ENCODE data around the gene ONECUT2.
A peak's percentile ranks its signal among the peaks of the same experiment; 100 is the strongest.
"Not testable (repeated sequence)": the region's sequence is repeated elsewhere in the genome, so short reads cannot be mapped to it uniquely, and the experiment has no call there.

ONECUT2 gene

DNA sequence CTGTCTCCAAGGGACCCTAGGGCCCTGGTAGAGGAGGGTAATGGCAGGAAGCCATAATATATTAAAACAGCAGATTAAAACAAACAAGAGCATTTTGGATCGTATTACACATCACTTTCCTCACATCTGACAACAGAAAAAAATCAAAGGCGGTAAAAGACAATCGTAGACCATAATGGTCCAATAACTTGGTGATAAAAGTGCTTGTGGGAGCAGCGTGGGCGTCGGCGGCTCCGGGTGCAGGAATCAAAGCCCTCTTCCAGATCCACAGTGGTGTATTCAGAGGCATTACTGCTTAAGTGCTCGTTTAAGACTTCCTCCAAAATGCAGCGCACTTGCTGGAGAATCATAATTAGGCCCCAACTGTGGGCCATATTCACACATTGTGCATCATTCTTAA, 83.4 kb downstream of the ONECUT2 start:
- no peak overlapping the region for H3K27ac ChIP-seq
- no peak overlapping the region for H3K4me3 ChIP-seq

DNA sequence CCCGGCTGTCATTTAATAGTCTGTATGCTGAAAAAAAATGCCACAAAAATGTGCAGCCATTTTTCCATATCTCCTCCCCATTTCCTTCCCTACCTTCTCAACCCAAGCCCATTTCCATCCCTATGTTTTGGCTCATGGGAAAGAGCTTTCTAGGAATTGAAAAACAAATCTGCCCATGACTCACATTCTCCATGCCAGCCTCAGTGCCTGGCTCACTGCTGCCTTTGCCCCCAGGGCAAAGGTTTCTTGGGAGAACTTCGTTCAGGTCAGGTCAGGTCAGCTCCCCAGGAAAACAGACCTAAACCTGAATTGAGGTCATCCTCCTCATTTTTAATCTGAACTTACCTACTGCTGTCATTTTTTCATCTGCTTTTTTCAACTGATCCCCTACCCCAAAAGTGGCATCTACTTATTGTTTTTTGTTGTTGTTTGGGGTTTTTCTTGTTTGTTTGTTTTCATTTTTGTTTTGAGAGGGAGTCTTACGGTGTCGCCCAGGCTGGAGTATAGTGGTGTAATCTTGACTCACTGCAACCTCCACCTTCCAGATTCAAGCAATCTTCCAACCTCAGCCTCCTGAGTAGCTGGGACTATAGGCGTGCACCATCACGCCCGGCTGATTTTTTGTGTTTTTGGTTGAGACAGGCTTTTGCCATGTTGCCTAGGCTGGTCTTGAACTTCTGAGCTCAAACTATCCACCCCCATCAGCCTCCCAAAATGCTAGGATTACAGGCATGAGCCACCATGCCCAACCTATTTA, 84.7 kb downstream of the ONECUT2 start:
- H3K27ac ChIP-seq, result no peak overlapping the region
- no peak overlapping the region for H3K4me3 ChIP-seq

DNA sequence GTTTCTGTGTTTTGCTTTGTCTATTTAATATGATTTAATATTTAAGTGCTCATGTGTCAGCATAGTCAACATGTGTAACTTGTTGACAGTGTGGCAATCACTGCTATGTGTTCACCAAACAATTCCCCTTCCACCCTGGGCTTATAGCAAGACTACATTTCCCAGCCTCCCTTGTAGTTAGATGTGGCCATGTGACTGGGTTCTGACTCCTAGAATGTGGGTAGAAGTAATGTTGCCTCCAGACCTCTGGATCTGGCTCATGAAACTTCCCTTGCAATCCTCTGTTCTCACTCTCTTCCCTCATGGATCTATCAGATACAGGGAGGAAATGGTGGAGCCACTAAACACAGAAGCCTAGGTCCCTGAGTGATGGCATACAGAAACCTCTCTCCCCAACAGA, 87.2 kb downstream of the ONECUT2 start:
- not testable (repeated sequence) for H3K4me3 ChIP-seq, H3K27ac ChIP-seq

DNA sequence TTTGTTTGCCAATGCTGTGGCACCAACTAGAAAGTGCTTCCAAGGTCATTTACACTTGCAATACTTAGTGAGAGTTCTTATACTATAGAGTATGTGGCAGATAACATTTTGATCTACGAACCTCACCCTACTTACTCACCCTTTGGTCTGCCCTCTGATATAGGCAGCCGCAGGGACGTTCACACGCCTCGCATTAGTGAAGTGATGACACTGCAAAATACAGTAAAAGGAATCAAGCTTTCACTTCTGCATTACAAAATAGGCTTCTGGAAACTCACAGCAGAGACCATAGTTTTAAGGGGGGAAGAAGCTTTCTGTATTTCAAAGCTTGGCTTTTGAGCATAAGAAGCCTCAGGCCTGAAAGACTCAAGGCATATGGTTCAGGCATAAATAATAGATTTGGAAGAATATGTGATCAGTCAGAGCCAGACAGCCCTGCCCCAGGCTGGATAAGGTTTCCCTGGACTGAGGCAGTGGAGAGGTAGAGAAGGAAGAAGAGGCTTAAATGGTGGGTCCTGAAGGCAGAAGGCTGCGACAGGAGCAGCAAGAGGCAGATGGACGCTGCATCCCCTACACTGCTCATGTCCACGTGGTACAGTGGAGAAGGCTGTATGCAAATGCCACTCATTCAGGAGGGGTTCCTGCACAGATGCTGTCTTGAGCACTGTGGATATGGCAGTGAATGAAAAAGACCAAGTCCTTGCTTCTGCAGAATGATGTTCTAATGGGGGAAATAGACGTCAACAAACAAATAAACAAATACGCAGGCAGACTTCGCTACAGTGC, 88.2 kb downstream of the ONECUT2 start:
- H3K4me3 ChIP-seq, result no peak overlapping the region
- H3K27ac ChIP-seq, result peak overlapping the region in 1 of 21 experiments; percentile 33

DNA sequence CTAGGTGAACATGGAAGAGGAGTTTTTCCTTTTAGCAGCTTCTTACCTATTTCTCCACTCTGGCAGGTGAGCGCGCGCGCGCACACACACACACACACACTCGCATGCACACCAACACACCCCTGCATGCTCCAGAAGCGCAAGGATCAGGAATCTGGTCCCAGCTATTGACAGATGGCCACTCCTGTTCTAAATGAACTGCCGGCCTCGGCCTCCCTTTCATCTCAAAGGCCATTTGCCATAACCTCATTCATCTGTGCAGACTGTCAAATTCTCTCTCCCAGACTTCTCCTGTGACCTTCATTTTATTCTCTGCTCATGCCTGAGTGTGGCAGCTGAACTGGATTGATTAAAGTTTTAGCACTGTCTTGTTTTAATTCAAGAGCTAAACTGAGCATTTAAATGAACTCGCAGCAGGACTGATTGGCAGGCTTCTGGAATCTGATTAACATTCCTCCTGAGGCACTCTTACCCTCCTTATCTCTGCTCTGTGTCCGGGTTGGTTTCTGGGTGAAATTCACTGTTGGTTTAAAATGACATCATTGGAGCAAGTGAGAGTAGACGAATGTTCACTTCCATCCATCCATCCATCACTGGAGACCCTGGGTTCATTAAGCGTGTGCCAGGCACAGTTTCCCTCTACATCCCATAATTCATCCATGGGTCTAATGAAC, 92.5 kb downstream of the ONECUT2 start:
- H3K27ac ChIP-seq, result no peak overlapping the region

DNA sequence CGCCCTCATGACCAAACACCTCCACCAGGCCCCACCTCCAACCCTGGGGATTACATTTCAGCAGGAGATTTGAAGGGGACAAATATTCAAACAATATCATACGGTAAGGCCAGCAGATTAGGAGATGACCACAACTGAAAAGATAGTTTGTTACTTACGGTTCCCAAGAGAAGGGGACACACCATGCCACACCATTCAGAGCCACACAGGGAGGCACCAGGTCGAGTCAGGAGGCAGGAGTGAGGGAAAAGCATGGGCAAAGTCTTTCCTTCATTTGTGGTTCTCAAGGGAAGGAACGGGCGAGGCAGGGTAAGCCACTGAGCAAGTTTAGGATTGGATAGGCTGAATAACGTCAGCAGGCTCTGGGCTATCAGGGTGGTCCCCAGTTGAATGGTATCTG, 94.0 kb downstream of the ONECUT2 start:
- no peak overlapping the region for H3K4me3 ChIP-seq
- H3K27ac ChIP-seq, result no peak overlapping the region

More for the DNA sequence above, 92.5 kb downstream of the ONECUT2 start:
- no peak overlapping the region for H3K4me3 ChIP-seq

DNA sequence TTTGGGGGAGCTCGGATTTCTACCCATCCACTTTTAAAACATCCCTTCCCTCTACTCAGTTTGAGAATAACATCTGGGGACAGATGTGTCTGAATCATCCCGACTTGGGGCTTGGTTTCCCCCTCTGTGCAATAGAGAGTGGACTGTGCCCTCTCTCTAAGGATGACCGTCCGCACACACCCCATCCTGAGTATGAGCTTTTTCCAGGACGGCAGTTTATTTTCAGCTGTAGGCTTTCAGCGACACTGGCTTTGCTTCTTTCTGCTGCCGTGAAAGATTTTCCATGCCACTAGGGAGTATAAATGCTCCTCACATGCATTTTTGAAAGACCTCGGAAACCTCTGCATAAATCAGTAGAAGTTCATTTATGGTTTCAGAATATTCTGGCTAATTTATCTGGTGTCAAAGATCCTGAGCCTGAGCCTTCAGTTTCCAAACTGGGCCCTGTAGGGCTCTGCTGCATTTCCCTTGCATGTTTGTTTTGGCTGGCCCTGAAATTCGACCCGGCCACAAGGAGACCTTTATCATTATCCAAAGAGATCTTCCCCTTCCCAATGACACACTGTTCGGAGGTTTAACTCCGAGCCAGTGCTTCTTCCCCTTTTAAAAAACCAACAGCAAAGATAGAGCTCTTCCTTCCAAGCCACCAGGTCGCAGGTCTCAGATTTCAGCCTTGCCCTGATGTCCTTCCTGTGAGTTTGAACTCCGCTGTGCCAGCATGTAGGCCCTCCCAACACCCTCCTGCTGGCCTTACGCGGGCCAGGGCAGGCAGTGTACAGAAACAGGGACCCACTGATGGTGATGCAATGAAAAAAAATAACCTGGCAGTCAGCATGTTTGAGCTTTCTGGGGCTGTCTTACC, 98.1 kb downstream of the ONECUT2 start:
- Histone ChIP-seq H3K4me3 (no peak overlapping the region), H3K27ac (no peak overlapping the region)

DNA sequence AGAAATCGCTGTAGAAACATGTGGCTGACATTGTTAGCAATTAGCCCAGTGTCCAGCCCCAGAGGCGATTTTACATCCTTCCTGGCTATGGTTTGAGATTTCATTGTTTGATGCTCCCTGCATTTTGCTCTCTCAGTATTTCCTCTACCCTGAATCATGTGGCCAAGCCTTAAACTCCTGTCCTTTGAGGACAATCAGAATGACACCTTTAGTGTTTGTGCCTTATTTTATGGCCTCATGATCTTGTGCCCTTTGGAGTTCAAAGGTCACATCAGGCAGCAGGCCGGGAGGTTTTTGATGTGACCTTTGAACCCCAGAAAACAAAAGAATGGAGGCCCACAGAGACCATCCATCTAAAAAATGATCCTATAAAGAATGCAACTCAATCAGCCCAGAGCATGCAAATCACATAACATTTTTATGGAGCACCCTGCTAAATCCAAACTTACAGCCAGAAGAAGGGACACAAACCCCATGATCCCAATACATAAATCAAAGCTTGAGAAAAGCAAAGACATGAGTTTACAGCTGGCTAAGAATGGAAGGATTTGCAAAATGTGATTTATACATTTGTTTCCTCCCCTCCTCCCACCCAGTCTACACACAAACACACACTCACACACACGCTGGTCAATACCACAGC, 98.8 kb downstream of the ONECUT2 start:
- H3K27ac ChIP-seq, result no peak overlapping the region

DNA sequence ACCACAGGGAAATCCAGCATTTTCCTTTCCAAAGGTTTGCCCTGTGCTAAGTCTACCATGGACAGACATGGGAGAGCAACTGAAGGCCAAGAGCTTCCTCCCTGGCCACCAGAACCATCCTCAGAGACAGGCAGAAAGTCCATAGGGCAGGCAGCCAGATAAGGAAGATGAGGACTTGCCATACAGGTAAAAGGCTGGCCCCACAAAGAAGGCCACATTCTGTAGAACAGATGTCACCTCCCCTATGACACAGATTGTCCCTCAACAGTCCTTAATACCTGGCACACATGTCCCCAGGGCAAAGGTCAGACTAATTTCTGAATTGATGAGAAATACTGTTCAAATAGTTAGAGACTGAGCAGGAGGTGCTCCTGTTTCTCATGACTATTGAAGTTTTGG, 99.3 kb downstream of the ONECUT2 start:
- Histone ChIP-seq H3K27ac (no peak overlapping the region), H3K4me3 (no peak overlapping the region)

More for the DNA sequence above, 98.8 kb downstream of the ONECUT2 start:
- H3K4me3 ChIP-seq, result no peak overlapping the region

DNA sequence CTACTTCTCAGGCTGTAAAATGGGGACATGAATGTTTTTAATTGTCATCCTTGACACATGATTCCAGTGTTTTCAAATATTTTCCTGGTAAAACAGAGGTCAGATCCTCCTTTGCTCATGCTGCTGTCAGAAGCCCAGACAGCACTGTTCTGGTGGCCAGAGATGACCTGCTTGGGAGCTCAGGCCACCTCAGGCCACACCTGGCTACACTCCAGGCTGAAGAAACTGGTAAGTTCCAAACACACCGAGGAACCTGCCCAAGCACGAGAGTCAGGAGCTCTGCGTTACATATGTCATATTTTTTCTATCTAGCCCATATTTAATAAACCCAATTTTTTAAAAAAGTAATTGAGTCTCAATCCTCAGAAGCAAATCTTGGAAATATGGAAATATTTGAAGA, 103.4 kb downstream of the ONECUT2 start:
- Histone ChIP-seq H3K4me3 (no peak overlapping the region), H3K27ac (no peak overlapping the region)

DNA sequence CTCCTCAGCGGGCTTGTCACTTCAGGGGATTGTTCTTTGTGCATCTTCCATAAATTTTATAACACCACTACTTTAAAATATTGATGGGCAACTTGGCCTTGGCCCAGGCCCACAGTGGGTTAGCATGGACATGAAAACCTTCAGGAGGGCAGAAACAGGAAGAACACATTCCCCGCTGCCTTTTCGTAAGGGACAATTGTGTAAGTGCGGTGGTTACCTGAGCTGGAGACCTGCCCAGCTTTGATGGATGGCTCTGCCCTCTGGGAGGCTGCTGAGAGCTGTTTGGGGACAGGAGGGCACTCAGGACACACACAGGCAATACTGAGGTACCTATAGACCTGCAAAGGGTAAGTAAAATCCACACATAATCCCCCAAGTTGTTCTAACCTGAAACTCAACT, 104.5 kb downstream of the ONECUT2 start:
- Histone ChIP-seq H3K27ac (no peak overlapping the region), H3K4me3 (no peak overlapping the region)

All from skin epidermis (tissue), 12 donors.